Measurements from ENCODE around the gene PTPN6.

Gene PTPN6

GRCh38 chr12:6923003-6923732 lies 28.0 kb upstream of the PTPN6 start:
- no peak for DNase-seq

GRCh38 chr12:6923851-6924250 lies 27.3 kb upstream of the PTPN6 start:
- DNase-seq = no peak

GRCh38 chr12:6925239-6925539 lies 26.0 kb upstream of the PTPN6 start:
- no peak for DNase-seq

- DNase-seq = no peak
Observed at GRCh38 chr12:6925540-6926279, 25.4 kb upstream of the PTPN6 start.

- DNase-seq = peak; percentile 46
Observed at GRCh38 chr12:6927379-6928021, 23.7 kb upstream of the PTPN6 start, which contains the start of gene ATN1. ATN1 (plus strand) TSS chr12:6927959; CDS start chr12:6934002, 6,043 bp downstream.

- DNase-seq = no peak
Observed at GRCh38 chr12:6928022-6928702, 23.0 kb upstream of the PTPN6 start.

- DNase-seq = no peak
Observed at GRCh38 chr12:6928703-6929407, 22.3 kb upstream of the PTPN6 start.

- no peak for DNase-seq
Observed at GRCh38 chr12:6929466-6930452, 21.4 kb upstream of the PTPN6 start.

GRCh38 chr12:6932766-6933165 lies 18.4 kb upstream of the PTPN6 start:
- no peak for DNase-seq

GRCh38 chr12:6934110-6934509 lies 17.0 kb upstream of the PTPN6 start:
- DNase-seq = no peak

- no peak for DNase-seq
Observed at GRCh38 chr12:6935371-6936193, 15.6 kb upstream of the PTPN6 start.

GRCh38 chr12:6936194-6936635 lies 14.9 kb upstream of the PTPN6 start:
- no peak for DNase-seq

GRCh38 chr12:6936636-6937480 lies 14.3 kb upstream of the PTPN6 start:
- no peak for DNase-seq

GRCh38 chr12:6937481-6938352 lies 13.4 kb upstream of the PTPN6 start:
- DNase-seq = peak; percentile 91

- no peak for DNase-seq
Observed at GRCh38 chr12:6938353-6939190, 12.6 kb upstream of the PTPN6 start.

- no peak for DNase-seq
Observed at GRCh38 chr12:6939191-6939540, 12.0 kb upstream of the PTPN6 start.

- no peak for DNase-seq
Observed at GRCh38 chr12:6941267-6941666, 9.9 kb upstream of the PTPN6 start.

GRCh38 chr12:6941782-6942181 lies 9.4 kb upstream of the PTPN6 start:
- DNase-seq = no peak
